Bronchial epithelial cell (primary cell): ENCODE measurements around the gene KRT16. TPM values are rescaled to one million over a fixed set of nuclear protein-coding genes. Genes with fewer than 3 reads are reported as not detected.
"Not testable (repeated sequence)": the region's sequence is repeated elsewhere in the genome, so short reads cannot be mapped to it uniquely, and the experiment has no call there.

Experiments used
- DNase-seq: peaks from one replicate; pipeline ENCODE4 v3.0.0-alpha.2; 2010; ENCODE audit warnings: low read depth
- FAIRE-seq: peaks from 2 replicates; lab custom pipeline; 2011; peaks lifted over from hg19 to GRCh38; lab: Jason Lieb, UNC
- H3K27me3 ChIP-seq: 2 replicates; pipeline ENCODE4 v1.5.1; 2011; ENCODE audit warnings: low read length; ENCODE audit not compliant: control insufficient read depth, insufficient read depth
- H3K36me3 ChIP-seq: 2 replicates; pipeline ENCODE4 v1.5.1; 2011; ENCODE audit warnings: low read length; ENCODE audit not compliant: control insufficient read depth, insufficient read depth
- H3K4me3 ChIP-seq: 2 replicates; pipeline ENCODE4 v1.5.1; 2011; ENCODE audit warnings: mild to moderate bottlenecking, low read depth, low read length, control low read depth
- total RNA-seq: library from RNA; depleted of rRNA; stranded (reverse); fragments of >200 nt; gene quantifications from 2 replicates; pipeline ENCODE4 v1.2.1, GENCODE V29; 2014
- TF ChIP-seq, protein P1 (sequence below): IDR thresholded peaks from 2 replicates; pipeline ENCODE4 v1.5.1; 2011; ENCODE audit warnings: mild to moderate bottlenecking, moderate library complexity, low read length, control low read depth, inconsistent platforms; ENCODE audit not compliant: insufficient read depth, severe bottlenecking

Gene KRT16
- total RNA-seq, 1 donor from 2014 or later = 1,390 TPM

DNA sequence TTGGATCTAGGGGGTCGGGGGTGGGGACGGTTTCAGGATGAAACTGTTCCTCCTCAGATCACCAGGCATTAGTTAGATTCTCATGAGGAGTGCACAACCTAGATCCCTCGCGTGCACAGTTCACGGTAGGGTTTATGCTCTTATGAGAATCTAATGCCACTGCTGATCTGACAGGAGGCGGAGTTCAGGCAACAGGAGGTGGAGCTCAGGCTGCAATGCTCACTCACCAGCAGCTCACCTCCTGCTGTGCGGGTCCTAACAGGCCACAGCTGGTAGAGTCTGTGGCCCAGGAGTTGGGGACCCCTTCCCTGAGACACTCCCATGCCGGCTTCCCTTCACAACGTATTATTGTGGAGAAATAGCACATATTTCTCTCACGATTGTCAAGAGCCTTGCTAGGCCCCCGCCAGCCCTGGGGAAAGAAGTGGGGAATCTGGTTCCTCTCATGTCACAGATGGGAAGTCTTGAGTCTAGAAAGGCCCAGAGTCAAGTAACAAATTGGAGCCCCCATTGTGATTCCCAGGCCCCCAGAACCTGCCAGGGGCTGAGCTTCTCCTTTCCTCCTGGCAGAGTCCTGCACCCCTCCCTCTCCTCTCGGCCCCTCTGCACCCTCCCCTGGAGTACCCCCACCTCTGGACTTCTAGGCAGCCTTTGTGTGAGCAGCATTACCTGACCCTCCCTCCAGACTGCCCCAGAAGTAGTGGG, 19.8 kb downstream of the KRT16 start:
- Histone ChIP-seq H3K36me3 (no peaks in the 10 kb centered on the region), H3K4me3 (no peak overlapping the region), H3K27me3 (no peaks in the 10 kb centered on the region)
- DNase-seq (peak; percentile 65), FAIRE-seq (no peak)
- TF ChIP-seq, protein P1, sequence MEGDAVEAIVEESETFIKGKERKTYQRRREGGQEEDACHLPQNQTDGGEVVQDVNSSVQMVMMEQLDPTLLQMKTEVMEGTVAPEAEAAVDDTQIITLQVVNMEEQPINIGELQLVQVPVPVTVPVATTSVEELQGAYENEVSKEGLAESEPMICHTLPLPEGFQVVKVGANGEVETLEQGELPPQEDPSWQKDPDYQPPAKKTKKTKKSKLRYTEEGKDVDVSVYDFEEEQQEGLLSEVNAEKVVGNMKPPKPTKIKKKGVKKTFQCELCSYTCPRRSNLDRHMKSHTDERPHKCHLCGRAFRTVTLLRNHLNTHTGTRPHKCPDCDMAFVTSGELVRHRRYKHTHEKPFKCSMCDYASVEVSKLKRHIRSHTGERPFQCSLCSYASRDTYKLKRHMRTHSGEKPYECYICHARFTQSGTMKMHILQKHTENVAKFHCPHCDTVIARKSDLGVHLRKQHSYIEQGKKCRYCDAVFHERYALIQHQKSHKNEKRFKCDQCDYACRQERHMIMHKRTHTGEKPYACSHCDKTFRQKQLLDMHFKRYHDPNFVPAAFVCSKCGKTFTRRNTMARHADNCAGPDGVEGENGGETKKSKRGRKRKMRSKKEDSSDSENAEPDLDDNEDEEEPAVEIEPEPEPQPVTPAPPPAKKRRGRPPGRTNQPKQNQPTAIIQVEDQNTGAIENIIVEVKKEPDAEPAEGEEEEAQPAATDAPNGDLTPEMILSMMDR = no peak

DNA sequence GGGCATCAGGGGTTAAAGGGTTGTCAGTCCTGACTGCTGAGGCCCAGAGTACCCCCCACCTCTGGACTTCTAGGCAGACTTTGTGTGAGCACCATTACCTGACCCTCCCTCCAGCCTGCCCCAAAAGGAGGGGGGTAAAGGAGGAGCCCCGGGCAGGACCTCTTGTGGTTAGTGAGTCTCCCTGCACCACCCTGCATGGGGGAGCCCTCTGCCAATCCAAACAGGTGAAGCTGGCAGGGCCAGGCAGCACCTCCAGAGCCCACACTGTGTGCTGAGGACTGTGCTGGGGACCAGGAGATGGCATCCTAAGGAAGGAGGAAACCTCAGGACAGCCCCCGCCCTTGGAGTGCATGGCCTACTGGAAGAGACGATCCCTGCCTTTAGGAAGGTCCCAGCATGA, 23.3 kb downstream of the KRT16 start:
- DNase-seq (no peak), FAIRE-seq (no peak)
- no peaks in the 10 kb centered on the region for H3K27me3 ChIP-seq
- no peaks in the 10 kb centered on the region for H3K36me3 ChIP-seq
- no peak overlapping the region for H3K4me3 ChIP-seq
- TF ChIP-seq, protein P1 = no peak

DNA sequence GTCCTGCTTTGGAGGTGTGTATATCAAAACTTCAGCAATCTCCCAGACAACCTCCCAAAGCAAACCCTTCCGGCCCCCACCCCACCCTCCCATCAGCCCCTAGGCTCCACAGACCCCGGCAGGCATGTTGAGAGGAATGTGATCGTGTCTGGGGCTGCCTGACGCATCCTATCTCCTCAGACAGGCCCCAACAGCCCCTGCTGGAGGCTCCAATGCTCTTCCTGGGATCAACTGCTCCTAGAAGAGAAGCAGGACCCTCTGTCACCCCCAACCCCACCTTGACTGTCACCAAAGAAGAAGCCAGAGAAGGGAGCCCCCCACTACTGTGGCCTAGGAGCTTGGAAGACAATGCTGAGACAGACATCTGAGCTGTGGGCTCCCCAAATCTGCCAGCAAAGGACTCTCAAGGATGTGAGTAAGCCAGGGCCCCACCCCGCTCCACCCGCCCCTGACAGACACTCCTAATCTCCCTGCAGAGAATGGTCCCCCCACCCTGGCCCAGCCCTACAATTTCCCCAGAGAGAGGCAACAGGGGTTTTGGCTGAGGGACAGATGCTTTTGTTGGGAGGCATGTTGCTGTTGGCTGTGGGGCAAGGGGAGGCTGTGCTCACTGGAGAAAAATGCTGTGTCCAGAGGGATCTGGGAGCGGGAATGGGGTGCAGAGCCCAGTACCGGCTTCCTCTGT, 24.3 kb downstream of the KRT16 start:
- Histone ChIP-seq H3K36me3 (peaks cover 3% of the 10 kb centered on the region), H3K27me3 (no peaks in the 10 kb centered on the region), H3K4me3 (no peak overlapping the region)
- TF ChIP-seq, protein P1 = no peak
- FAIRE-seq (no peak), DNase-seq (peak; percentile 76)

DNA sequence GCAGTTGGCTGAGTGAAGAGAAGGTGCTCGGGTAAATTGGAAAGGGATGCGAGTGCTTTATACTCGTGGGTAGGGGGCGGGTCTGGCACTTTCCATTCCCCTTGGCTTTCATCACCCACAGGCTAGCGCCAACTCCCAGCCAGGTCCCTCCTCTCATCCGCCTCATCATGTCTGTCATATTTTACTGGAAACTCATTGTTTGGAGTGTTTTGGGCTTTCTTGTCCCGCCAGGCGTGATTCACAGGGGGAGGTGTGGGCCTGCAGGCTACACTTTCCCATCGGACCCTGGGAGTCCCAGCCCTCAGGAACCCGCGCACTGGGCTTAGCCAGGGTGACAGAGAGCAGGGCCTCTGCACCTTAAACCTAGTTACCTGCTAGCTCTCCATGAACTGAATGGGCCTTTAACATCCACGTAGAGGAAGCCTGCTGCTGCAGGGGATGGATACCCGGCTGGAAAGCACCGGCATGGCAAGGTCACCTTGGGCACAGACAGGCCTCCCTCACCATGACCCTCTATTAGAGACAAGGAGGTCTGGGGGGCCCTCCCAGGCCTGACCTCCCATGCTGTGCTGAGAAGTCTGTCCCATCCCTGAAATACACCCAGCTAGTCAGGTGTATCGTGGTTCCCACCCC, 25.6 kb downstream of the KRT16 start, which contains the start of gene KRT14:
KRT14 (minus strand) TSS at position 33 of the 633 bp plus-strand sequence. CDS start 61 bp downstream, outside the sequence.
- FAIRE-seq (no peak), DNase-seq (peak; percentile 89)
- H3K36me3 ChIP-seq = peaks cover 5% of the 10 kb centered on the region
- TF ChIP-seq, protein P1 = no peak
- H3K4me3 ChIP-seq = peak within 1 kb of the TSS; percentile 15
- no peaks in the 10 kb centered on the region for H3K27me3 ChIP-seq

DNA sequence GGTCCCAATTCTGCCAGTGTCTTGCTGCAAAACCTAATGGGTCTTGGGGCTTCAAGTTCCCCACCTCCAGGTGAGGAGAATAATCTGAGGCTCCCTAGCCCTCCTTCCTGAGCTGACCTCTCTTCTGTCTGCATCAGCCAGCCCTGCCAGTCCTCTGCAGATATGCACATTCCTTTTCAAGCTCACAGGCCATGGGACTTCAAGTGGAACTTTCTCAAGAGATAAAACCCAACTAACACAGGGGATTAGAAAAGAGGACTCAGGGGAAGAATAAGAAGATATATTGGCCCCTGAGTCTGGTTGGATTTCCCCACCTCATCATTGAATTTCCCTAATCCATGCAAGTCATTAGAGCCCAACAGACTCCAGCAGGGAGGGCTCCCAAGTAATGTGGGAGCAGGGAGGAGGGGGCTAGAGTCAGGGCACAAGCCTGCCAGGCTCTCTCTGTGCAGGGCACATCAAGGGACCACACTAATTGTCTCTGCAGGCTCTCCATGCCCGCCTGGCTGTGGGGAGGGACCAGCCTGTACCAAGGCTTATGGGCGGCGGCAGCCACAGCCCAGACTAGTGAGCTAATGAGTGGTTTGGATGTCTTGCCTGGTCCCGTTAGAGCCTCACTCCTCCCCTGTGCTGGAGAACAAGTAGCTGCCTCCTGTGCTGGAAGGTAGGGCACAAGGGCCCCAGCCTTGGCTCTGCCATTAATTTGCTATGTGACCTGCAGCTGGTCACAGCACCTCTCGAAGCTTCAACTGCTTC, 27.1 kb downstream of the KRT16 start:
- H3K36me3 ChIP-seq = peaks cover 5% of the 10 kb centered on the region
- DNase-seq (no peak), FAIRE-seq (peak; percentile 58)
- TF ChIP-seq, protein P1 = no peak
- H3K4me3 ChIP-seq = peak overlapping the region; percentile 15
- H3K27me3 ChIP-seq = no peaks in the 10 kb centered on the region

DNA sequence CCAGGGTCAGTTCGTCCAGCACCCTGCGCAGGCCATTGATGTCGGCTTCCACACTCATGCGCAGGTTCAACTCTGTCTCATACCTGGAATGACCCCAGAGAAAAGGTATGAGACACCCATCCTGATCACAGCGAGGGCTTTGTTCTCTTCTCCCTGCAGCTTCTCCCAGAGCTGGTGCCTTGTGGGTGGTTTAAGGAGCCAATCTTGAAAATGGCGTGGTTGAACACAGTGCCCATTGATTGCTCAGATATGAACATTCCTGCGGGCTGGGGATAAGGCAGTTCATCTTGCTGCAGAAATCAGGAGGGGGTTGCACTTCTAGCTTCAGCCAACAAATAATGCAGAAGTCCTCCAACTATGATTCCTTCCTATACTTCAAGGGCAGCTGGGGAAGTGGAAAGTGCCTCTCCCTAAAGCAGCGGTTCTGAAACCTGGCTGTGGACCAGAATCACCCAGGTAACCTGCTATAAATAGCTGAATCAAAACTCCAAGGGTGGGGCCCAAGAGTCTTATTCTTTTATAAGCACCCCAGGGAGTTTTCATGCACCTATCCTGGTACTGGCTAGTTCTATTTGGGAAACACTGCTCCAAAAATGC, 28.1 kb downstream of the KRT16 start:
- not testable (repeated sequence) for H3K36me3 ChIP-seq, H3K4me3 ChIP-seq, DNase-seq, H3K27me3 ChIP-seq
- peak; percentile 99 for FAIRE-seq
